Panc1 (cell line): ENCODE measurements around the gene MBD5. TPM values are rescaled to one million over a fixed set of nuclear protein-coding genes. Genes with fewer than 3 reads are reported as not detected.

Source experiments
- ATAC-seq: fragments of 200-7000 bp; cut with Tn5 transposase; 2 replicates; pipeline ENCODE4 v1.9.1; 2020; ENCODE audit warnings: mild to moderate bottlenecking, moderate library complexity
- BruUV-seq: library from RNA; stranded (reverse); fragments of 400-500 nt; replicated peaks from 2 replicates; lab custom pipeline; 2021; lab: Mats Ljungman, UMichigan
- CTCF ChIA-PET: fragments of 300-600 bp; sonication (Branson Sonifier 250); formaldehyde crosslinking; loops from one replicate; lab custom pipeline; 2022; ENCODE audit warnings: antibody characterized with exemption; lab: Charles Lee
- POLR2A ChIA-PET: fragments of 300-600 bp; sonication (Branson Sonifier 250); formaldehyde crosslinking; loops from one replicate; lab custom pipeline; 2022; ENCODE audit warnings: antibody characterized with exemption; lab: Charles Lee
- DNase-seq: peaks from one replicate; pipeline ENCODE4 v3.0.0-alpha.2; 2010; ENCODE audit warnings: low read depth, low spot score
- H3K27ac ChIP-seq: 2 replicates; pipeline ENCODE4 v1.5.1; 2011; ENCODE audit warnings: mild to moderate bottlenecking, low read length, inconsistent platforms
- H3K27me3 ChIP-seq: fragments of 200-500 bp; sonication (Bioruptor generic); 2 replicates; pipeline ENCODE4 v1.6.0; 2014; ENCODE audit warnings: low read length, inconsistent platforms; ENCODE audit not compliant: control insufficient read depth, insufficient read depth
- H3K36me3 ChIP-seq: fragments of 200-500 bp; sonication (Bioruptor generic); 2 replicates; pipeline ENCODE4 v1.5.1; 2014; ENCODE audit warnings: inconsistent platforms, mild to moderate bottlenecking, low read length, moderate library complexity; ENCODE audit not compliant: control insufficient read depth, insufficient read depth
- H3K4me1 ChIP-seq: 2 replicates; pipeline ENCODE4 v1.5.1; 2011; ENCODE audit warnings: inconsistent platforms, mild to moderate bottlenecking, low read length, moderate library complexity; ENCODE audit not compliant: control insufficient read depth, insufficient read depth
- H3K4me3 ChIP-seq, 2 experiments: 2 replicates each; pipeline ENCODE4 v1.5.1; 2011 to 2012; ENCODE audit warnings: low read depth in 2 of 2, low read length in 2 of 2, mild to moderate bottlenecking in 2 of 2, inconsistent platforms in 1 of 2, moderate library complexity in 1 of 2
- H3K9me3 ChIP-seq: fragments of 200-500 bp; sonication (Bioruptor generic); 2 replicates; pipeline ENCODE4 v1.5.1; 2014; ENCODE audit warnings: low read depth, mild to moderate bottlenecking, inconsistent platforms, low read length, moderate library complexity; ENCODE audit not compliant: control insufficient read depth, insufficient read depth
- CTCF ChIP-seq: fragments of 450-650 bp; IDR thresholded peaks from 2 replicates; pipeline ENCODE4 v1.5.1; 2017; ENCODE audit warnings: mild to moderate bottlenecking
- POLR2AphosphoS5 ChIP-seq: IDR thresholded peaks from 2 replicates; pipeline ENCODE4 v1.6.1; 2012; ENCODE audit warnings: mild to moderate bottlenecking, low read depth, low read length, moderate library complexity
- SIN3A ChIP-seq: IDR thresholded peaks from 2 replicates; pipeline ENCODE4 v1.6.1; 2012; ENCODE audit warnings: low read depth, mild to moderate bottlenecking, low read length, moderate library complexity, borderline replicate concordance; ENCODE audit not compliant: insufficient read depth
- TCF7L2 ChIP-seq: IDR thresholded peaks from 2 replicates; pipeline ENCODE4 v1.6.1; 2011; ENCODE audit warnings: mild to moderate bottlenecking, low read depth, low read length, inconsistent platforms
- in situ Hi-C: cut with HindIII; loops from 2 replicates; pipeline ENCODE4 v1.10.0; 2016; ENCODE audit warnings: low sequenced_read_pairs, low pct_unique_long_range_greater_than_20kb
- intact Hi-C: fragments of 100-400 bp; cut with micrococcal nuclease; formaldehyde crosslinking; loops from one replicate; pipeline ENCODE4 v1.10.0; 2022; ENCODE audit not compliant: unreplicated experiment
- total RNA-seq: library from RNA; stranded (reverse); gene quantifications from one replicate; pipeline ENCODE4 v1.2.1, GENCODE V29; 2021; ENCODE audit not compliant: unreplicated experiment
- TF ChIP-seq, protein P1 (sequence below), 2 experiments: IDR thresholded peaks; 2 replicates each; pipeline ENCODE4 v1.6.1; 2011 to 2012; ENCODE audit warnings: low read depth in 2 of 2, control low read depth in 1 of 2, low read length in 1 of 2, mild to moderate bottlenecking in 1 of 2, moderate library complexity in 1 of 2; ENCODE audit not compliant: insufficient read depth in 1 of 2

Gene MBD5
- total RNA-seq, 1 experiment from 2014 or later = 40.2 TPM

GRCh38 chr2:148031152-148031551, 10.3 kb downstream of the MBD5 start:
- BruUV-seq = no TSS peak
- intact Hi-C loops = no loop called here
- Histone ChIP-seq H3K36me3 (no peaks in the 10 kb centered on the region; the same call in 1 of the 2 replicates), H3K27ac (no peak overlapping the region), H3K9me3 (no peaks in the 10 kb centered on the region), H3K4me3 (no peak overlapping the region), H3K27me3 (no peaks in the 10 kb centered on the region), H3K4me1 (no peaks in the 10 kb centered on the region)
- in situ Hi-C loops = no loop called here
- TF ChIP-seq POLR2AphosphoS5 (no peak), TCF7L2 (no peak), CTCF (no peak), SIN3A (no peak)
- TF ChIP-seq, protein P1, sequence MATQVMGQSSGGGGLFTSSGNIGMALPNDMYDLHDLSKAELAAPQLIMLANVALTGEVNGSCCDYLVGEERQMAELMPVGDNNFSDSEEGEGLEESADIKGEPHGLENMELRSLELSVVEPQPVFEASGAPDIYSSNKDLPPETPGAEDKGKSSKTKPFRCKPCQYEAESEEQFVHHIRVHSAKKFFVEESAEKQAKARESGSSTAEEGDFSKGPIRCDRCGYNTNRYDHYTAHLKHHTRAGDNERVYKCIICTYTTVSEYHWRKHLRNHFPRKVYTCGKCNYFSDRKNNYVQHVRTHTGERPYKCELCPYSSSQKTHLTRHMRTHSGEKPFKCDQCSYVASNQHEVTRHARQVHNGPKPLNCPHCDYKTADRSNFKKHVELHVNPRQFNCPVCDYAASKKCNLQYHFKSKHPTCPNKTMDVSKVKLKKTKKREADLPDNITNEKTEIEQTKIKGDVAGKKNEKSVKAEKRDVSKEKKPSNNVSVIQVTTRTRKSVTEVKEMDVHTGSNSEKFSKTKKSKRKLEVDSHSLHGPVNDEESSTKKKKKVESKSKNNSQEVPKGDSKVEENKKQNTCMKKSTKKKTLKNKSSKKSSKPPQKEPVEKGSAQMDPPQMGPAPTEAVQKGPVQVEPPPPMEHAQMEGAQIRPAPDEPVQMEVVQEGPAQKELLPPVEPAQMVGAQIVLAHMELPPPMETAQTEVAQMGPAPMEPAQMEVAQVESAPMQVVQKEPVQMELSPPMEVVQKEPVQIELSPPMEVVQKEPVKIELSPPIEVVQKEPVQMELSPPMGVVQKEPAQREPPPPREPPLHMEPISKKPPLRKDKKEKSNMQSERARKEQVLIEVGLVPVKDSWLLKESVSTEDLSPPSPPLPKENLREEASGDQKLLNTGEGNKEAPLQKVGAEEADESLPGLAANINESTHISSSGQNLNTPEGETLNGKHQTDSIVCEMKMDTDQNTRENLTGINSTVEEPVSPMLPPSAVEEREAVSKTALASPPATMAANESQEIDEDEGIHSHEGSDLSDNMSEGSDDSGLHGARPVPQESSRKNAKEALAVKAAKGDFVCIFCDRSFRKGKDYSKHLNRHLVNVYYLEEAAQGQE (IDR thresholded peaks at IDR 0.05; ENCODE audit: insufficient read depth in 1 of 2, low read depth in 2 of 2, low read length in 1 of 2) = no peak
- CTCF ChIA-PET = no interaction called here
- DNase-seq (no peak), ATAC-seq (no peak)
- POLR2A ChIA-PET = no interaction called here

DNA sequence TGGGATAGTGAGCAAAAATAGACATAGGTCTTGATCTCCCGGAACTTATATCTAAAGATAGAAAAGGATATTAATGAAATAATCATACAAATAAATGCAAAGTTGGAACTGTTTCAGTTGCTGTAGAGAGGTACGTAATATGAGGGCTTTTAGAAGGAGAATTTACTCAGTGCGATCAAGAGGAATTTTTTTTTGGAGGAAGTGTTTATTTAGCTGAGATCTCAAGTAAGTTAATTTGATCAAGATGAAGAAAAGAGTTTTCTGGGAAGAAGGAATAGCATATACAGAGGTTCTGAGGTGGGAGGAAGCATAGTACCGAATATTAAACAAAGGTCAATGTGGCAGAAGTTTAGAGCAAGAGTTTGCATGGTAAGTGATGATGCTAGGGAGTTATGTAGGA, 11.3 kb downstream of the MBD5 start:
- in situ Hi-C loops = no loop called here
- no peaks in the 10 kb centered on the region; the same call in 1 of the 2 replicates for H3K36me3 ChIP-seq
- no peaks in the 10 kb centered on the region for H3K27me3 ChIP-seq
- ChIA-PET POLR2A (no interaction called here), CTCF (no interaction called here)
- no TSS peak for BruUV-seq
- no peak overlapping the region for H3K4me3 ChIP-seq
- intact Hi-C loops = no loop called here
- TF ChIP-seq POLR2AphosphoS5 (no peak), CTCF (no peak)
- TF ChIP-seq, protein P1 (IDR thresholded peaks at IDR 0.05; ENCODE audit: insufficient read depth in 1 of 2, low read depth in 2 of 2, low read length in 1 of 2) = no peak
- no peaks in the 10 kb centered on the region for H3K9me3 ChIP-seq
- H3K4me1 ChIP-seq = no peaks in the 10 kb centered on the region
- DNase-seq = no peak
- ATAC-seq = no peak
- H3K27ac ChIP-seq = no peak overlapping the region
